ENCODE results near the gene SKAP1.
A peak's percentile ranks its signal among the peaks of the same experiment; 100 is the strongest.

DNA sequence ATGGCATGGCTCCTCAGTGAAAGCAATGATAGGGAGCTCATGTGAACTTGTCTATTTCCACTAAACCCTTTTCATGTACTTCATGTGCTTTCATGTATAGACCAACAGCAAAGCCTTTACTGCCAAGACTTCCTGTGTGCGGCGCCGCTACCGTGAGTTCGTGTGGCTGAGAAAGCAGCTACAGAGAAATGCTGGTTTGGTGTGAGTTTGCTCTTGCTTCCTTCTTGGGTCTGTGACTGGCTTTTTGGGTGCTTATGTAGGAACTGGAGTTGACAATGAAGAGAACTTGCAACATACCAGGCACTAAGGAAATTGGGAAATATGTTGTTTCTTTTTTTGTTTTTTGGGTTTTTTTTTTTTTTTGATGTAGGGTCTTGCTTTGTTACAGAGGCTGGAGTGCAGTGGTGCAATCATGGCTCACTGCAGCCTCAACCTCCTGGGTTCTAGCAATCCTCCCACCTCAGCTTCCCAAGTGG is 316.8 kb downstream of the SKAP1 start:
- TF ChIP-seq POLR2AphosphoS5 (IDR thresholded peaks at IDR 0.05; ENCODE audit: low read depth, low read length) (0 out of 2 replicates have a peak, but pooled peaks have one; percentile 17), POLR2A (IDR thresholded peaks at IDR 0.05; ENCODE audit: low read depth, low read length) (peak; percentile 17; the same call in 1 of the 2 replicates), TAF1 (IDR thresholded peaks at IDR 0.05; ENCODE audit: low read depth, low read length) (peak; percentile 32; the same call in 1 of the 2 replicates), SPI1 (IDR thresholded peaks at IDR 0.05; ENCODE audit: low read depth, low read length) (0 out of 2 replicates have a peak, but pooled peaks have one; percentile 19)
